Smooth muscle cell (in vitro differentiated cells): ENCODE data around the gene PTK6. TPM values are rescaled to one million over a fixed set of nuclear protein-coding genes. Genes with fewer than 3 reads are reported as not detected.

Source experiments
- DNase-seq: peaks from one replicate; lab custom pipeline; 2025; ENCODE audit not compliant: unreplicated experiment; lab: John Stamatoyannopoulos, UW
- H2AFZ ChIP-seq: fragments of 200-600 bp; sonication (generic); 2 replicates; pipeline ENCODE4 v1.6.0; 2016; ENCODE audit warnings: antibody characterized with exemption, low read depth, mild to moderate bottlenecking
- H3F3A ChIP-seq: fragments of 200-600 bp; sonication (generic); 2 replicates; pipeline ENCODE4 v1.6.0; 2017; ENCODE audit warnings: antibody characterized with exemption, low read depth
- H3K27ac ChIP-seq: fragments of 200-600 bp; sonication (generic); 2 replicates; pipeline ENCODE4 v1.5.1; 2016; ENCODE audit warnings: low read depth, mild to moderate bottlenecking
- H3K27me3 ChIP-seq: fragments of 200-600 bp; sonication (generic); 2 replicates; pipeline ENCODE4 v1.6.1; 2016; ENCODE audit warnings: low read depth, mild to moderate bottlenecking
- H3K36me3 ChIP-seq: fragments of 200-600 bp; sonication (generic); 2 replicates; pipeline ENCODE4 v1.5.1; 2016; ENCODE audit warnings: low read depth
- H3K4me1 ChIP-seq: fragments of 200-600 bp; sonication (generic); 2 replicates; pipeline ENCODE4 v1.5.1; 2016; ENCODE audit warnings: low read depth
- H3K4me2 ChIP-seq: fragments of 200-600 bp; sonication (generic); 2 replicates; pipeline ENCODE4 v1.6.0; 2016; ENCODE audit warnings: mild to moderate bottlenecking
- H3K4me3 ChIP-seq: fragments of 200-600 bp; sonication (generic); 2 replicates; pipeline ENCODE4 v1.5.1; 2016; ENCODE audit warnings: mild to moderate bottlenecking
- H3K79me2 ChIP-seq: fragments of 200-600 bp; sonication (generic); 2 replicates; pipeline ENCODE4 v1.6.0; 2016; ENCODE audit warnings: low read depth, mild to moderate bottlenecking
- H3K9ac ChIP-seq: fragments of 200-600 bp; sonication (generic); 2 replicates; pipeline ENCODE4 v1.6.0; 2016; ENCODE audit warnings: low read depth
- H3K9me3 ChIP-seq: fragments of 200-600 bp; sonication (generic); replicated peaks from 2 replicates; pipeline ENCODE4 v1.5.1; 2016; ENCODE audit warnings: low read depth
- H4K20me1 ChIP-seq: fragments of 200-600 bp; sonication (generic); 2 replicates; pipeline ENCODE4 v1.6.0; 2016; ENCODE audit warnings: low read depth
- CTCF ChIP-seq: fragments of 200-600 bp; sonication (generic); IDR thresholded peaks from 2 replicates; pipeline ENCODE4 v1.5.1; 2017; ENCODE audit warnings: borderline replicate concordance, mild to moderate bottlenecking, antibody characterized with exemption; ENCODE audit not compliant: insufficient read depth, poor library complexity, severe bottlenecking
- WGBS: methylation state at CpG from one replicate; pipeline ENCODE4 v1.1.7; 2016; ENCODE audit warnings: low lambda C conversion rate; 5-methylcytosine and 5-hydroxymethylcytosine counted together
- polyA plus RNA-seq: library from polyadenylated mRNA; unstranded; fragments of >200 nt; fragmentation: Nextera tagmentation; extraction: Ambion mirVana; gene quantifications from 2 replicates; pipeline ENCODE4 v1.2.1, GENCODE V29; 2016
- total RNA-seq: library from RNA; depleted of rRNA; stranded (reverse); fragments of >200 nt; gene quantifications from 2 replicates; pipeline ENCODE4 v1.2.3, GENCODE V29; 2014

Gene PTK6
- total and polyA plus RNA-seq, 2 experiments from 2014 or later: 0.05 TPM; not detected in 1

- Histone ChIP-seq H3K9me3 (no peaks in the 10 kb centered on the region), H3K4me1 (peaks cover 3% of the 10 kb centered on the region), H3K4me3 (no peak overlapping the region), H3K27me3 (no peaks in the 10 kb centered on the region), H3K9ac (no peak overlapping the region), H3F3A (no peaks in the 10 kb centered on the region), H3K36me3 (no peaks in the 10 kb centered on the region), H4K20me1 (no peaks in the 10 kb centered on the region), H3K4me2 (no peak overlapping the region), H2AFZ (no peak overlapping the region), H3K79me2 (no peaks in the 10 kb centered on the region), H3K27ac (no peak overlapping the region)
- DNase-seq: no peak
- 63% methylated on average over 49 of the region's 49 CpGs for WGBS
- no peak for TF ChIP-seq CTCF
Measured at GRCh38 chr20:63540417-63541186, 3.4 kb upstream of the PTK6 start.

- H3K27me3 ChIP-seq: no peaks in the 10 kb centered on the region
- H3K9me3 ChIP-seq: no peaks in the 10 kb centered on the region
- no peak for DNase-seq
- no peak overlapping the region for H3K27ac ChIP-seq
- no peaks in the 10 kb centered on the region for H3F3A ChIP-seq
- no peak overlapping the region for H2AFZ ChIP-seq
- no peak for TF ChIP-seq CTCF
- H3K36me3 ChIP-seq: no peaks in the 10 kb centered on the region
- no peak overlapping the region for H3K4me3 ChIP-seq
- peaks cover 3% of the 10 kb centered on the region for H3K4me1 ChIP-seq
- H3K79me2 ChIP-seq: no peaks in the 10 kb centered on the region
- 94% methylated on average over 24 of the region's 29 CpGs for WGBS
- H3K4me2 ChIP-seq: no peak overlapping the region
- no peak overlapping the region for H3K9ac ChIP-seq
- H4K20me1 ChIP-seq: no peaks in the 10 kb centered on the region
Measured at GRCh38 chr20:63539441-63540370, 2.5 kb upstream of the PTK6 start.

- Histone ChIP-seq H3K27ac (no peak overlapping the region), H3K4me3 (no peak overlapping the region), H3K4me1 (peaks cover 3% of the 10 kb centered on the region), H3K9ac (no peak overlapping the region), H4K20me1 (no peaks in the 10 kb centered on the region), H3K27me3 (no peaks in the 10 kb centered on the region), H3K36me3 (no peaks in the 10 kb centered on the region), H3K79me2 (no peaks in the 10 kb centered on the region), H3F3A (no peaks in the 10 kb centered on the region), H3K4me2 (no peak overlapping the region), H3K9me3 (no peaks in the 10 kb centered on the region), H2AFZ (no peak overlapping the region)
- no peak for DNase-seq
- WGBS: 95% methylated on average over 12 of the region's 12 CpGs
- TF ChIP-seq CTCF: no peak
Measured at GRCh38 chr20:63539092-63539430, 1.9 kb upstream of the PTK6 start.
